OCI-LY3 (cell line): ENCODE data around the gene PCYT1A.

ENCODE experiments used
- EZH2phosphoT487 ChIP-seq: fragments of 200-600 bp; shearing (Covaris generic); IDR thresholded peaks from 2 replicates; pipeline ENCODE4 v1.6.1; 2018; ENCODE audit warnings: antibody characterized with exemption, mixed run types, low read depth
- TF ChIP-seq, protein P1 (sequence below): fragments of 200-600, 300-600 bp; sonication (generic); IDR thresholded peaks from 2 replicates; pipeline ENCODE4 v1.5.1; 2014; ENCODE audit warnings: antibody characterized with exemption, low read length, low read depth

- TF ChIP-seq, protein P1, sequence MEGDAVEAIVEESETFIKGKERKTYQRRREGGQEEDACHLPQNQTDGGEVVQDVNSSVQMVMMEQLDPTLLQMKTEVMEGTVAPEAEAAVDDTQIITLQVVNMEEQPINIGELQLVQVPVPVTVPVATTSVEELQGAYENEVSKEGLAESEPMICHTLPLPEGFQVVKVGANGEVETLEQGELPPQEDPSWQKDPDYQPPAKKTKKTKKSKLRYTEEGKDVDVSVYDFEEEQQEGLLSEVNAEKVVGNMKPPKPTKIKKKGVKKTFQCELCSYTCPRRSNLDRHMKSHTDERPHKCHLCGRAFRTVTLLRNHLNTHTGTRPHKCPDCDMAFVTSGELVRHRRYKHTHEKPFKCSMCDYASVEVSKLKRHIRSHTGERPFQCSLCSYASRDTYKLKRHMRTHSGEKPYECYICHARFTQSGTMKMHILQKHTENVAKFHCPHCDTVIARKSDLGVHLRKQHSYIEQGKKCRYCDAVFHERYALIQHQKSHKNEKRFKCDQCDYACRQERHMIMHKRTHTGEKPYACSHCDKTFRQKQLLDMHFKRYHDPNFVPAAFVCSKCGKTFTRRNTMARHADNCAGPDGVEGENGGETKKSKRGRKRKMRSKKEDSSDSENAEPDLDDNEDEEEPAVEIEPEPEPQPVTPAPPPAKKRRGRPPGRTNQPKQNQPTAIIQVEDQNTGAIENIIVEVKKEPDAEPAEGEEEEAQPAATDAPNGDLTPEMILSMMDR = no peak
- TF ChIP-seq EZH2phosphoT487 = no peak
Measured at GRCh38 chr3:196197524-196197923, 90.0 kb downstream of the PCYT1A start.
